Measurements from ENCODE around the gene PRR22.
"Not testable (repeated sequence)": the region's sequence is repeated elsewhere in the genome, so short reads cannot be mapped to it uniquely, and the experiment has no call there.

PRR22 gene

DNA sequence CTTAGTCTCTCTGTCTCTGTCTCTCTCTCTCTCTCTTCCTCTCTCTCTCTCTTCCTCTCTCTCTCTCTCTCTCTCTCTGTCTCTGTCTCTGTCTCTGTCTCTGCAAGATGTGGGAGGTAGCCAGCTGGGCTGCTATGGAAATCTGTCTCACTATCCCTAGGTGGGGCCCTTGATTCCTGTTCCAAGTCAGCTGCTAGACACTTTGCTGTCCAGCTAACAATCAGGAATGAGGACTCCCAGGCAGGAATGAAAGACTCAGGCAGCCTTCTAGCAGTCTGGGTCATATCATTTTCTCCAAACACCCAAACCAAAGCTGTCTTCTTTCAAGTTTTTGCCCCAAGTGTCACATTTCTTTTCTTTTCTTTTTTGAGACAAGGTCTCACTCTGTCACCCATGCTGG, 40.9 kb downstream of the PRR22 start:
- DNase-seq: no peak

DNA sequence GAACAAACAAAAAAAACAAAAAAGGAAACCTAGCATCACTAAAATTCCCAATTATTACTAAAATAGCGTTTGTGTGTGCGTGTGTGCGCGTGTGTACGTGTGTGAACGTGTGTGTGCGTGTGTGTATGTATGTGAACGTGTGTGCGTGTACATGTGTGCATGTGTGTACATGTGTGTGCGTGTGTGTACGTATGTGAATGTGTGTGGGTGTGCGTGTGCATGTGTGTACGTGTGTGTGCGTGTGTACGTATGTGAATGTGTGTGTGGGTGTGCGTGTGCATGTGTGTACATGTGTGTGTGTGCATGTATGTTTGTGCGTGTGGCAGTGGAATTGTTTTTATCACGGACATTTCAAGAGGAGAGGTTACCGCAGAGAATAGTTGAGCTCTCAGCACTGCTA, 42.5 kb downstream of the PRR22 start:
- DNase-seq: no peak

DNA sequence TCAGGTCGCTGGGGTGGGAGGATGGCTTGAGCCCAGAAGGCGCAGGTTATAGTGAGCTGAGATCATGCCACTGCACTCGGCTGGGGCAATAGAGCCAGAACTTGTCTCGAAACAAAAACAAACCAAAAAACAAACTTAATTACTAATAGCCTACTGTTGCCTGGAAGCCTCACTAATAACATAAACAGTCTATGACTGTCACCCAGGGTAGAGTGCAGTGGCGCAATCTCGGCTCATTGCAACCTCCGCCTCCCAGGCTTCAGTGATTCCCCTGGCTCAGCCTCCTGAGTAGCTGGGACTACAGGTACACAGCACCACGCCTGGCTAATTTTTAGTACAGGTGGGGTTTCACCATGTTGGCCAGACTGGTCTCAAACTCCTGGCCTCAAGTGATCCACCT, 46.1 kb downstream of the PRR22 start:
- no peak for DNase-seq

DNA sequence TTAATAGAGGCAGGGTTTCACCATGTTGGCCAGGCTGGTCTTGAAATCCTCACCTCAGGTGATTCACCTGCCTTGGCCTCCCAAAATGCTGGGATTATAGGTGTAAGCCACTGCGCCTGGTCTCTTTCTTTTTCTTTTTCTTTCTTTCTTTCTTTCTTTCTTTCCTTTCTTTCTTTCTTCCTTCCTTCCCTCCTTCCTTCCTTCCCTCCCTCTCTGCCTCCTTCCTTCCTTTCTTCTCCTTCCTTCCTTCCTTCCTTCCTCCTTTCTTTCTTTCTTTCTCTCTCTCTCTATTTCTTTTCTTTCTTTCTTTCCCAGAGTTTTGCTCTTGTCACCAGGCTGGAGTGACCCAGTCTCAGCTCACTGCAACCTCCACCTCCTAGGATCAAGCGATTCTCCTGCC, 51.4 kb downstream of the PRR22 start:
- DNase-seq: not testable (repeated sequence)
